H1 (cell line): ENCODE results near the gene PARD3. TPM values are rescaled to one million over a fixed set of nuclear protein-coding genes. Genes with fewer than 3 reads are reported as not detected.

Experiments used
- CBX8 ChIP-seq: fragments of 300-800, 300-1000 bp; sonication (generic); IDR thresholded peaks from 2 replicates; pipeline ENCODE4 v1.7.1; 2016; ENCODE audit warnings: low read depth, low read length, borderline replicate concordance
- MAFK ChIP-seq: IDR thresholded peaks from 2 replicates; pipeline ENCODE4 v1.6.1; 2012; ENCODE audit warnings: low read depth, mild to moderate bottlenecking, improper control_type of control experiment, low read length
- POLR2A ChIP-seq, 2 experiments: IDR thresholded peaks; 1 replicate in 1 of 2; 2 replicates in 1 of 2; pipeline ENCODE4 v1.6.1; 2011; ENCODE audit warnings: low read depth in 2 of 2, low read length in 2 of 2, mild to moderate bottlenecking in 2 of 2; ENCODE audit errors: control extremely low read depth in 1 of 2
- RBBP5 ChIP-seq: IDR thresholded peaks from 2 replicates; pipeline ENCODE4 v1.7.1; 2012; ENCODE audit warnings: low read depth, mild to moderate bottlenecking, inconsistent platforms, low read length, moderate library complexity, borderline replicate concordance
- SRF ChIP-seq: IDR thresholded peaks from 2 replicates; pipeline ENCODE4 v1.6.1; 2011; ENCODE audit warnings: mild to moderate bottlenecking, low read depth, low read length, moderate library complexity
- polyA plus RNA-seq, 7 experiments: library from polyadenylated mRNA; depleted of rRNA in 3 of 7; stranded (reverse) in 5 of 7; unstranded in 2 of 7; fragments of >200 nt in 5 of 7; fragments of 200-250 nt in 2 of 7; gene quantifications; 1 replicate in 5 of 7; 2 replicates in 1 of 7; 4 replicates in 1 of 7; pipeline versions ENCODE4 v1.2.1 to v1.2.3, GENCODE V29; 2011 to 2013; ENCODE audit warnings: missing spikeins in 2 of 7, mixed read lengths in 2 of 7
- total RNA-seq: library from RNA; stranded (reverse); fragmentation: NEBNext Ultra II Directional; extraction: Animal tissue kit (Norgen Biotek cat#: 25700); gene quantifications from 2 replicates; pipeline ENCODE4 v1.2.1, GENCODE V29; 2021
- TF ChIP-seq, protein P1 (sequence below): fragments of 300-600 bp; sonication (generic); IDR thresholded peaks from 2 replicates; pipeline ENCODE4 v1.7.1; 2012; ENCODE audit warnings: low read length, moderate library complexity, mild to moderate bottlenecking, inconsistent platforms; ENCODE audit not compliant: insufficient replicate concordance
- TF ChIP-seq, protein P2 (sequence below): IDR thresholded peaks from 2 replicates; pipeline ENCODE4 v1.6.1; 2011; ENCODE audit warnings: low read depth, mild to moderate bottlenecking, low read length; ENCODE audit not compliant: insufficient read depth

The PARD3 gene
- total and polyA plus RNA-seq, 2 of the 8 experiments (the other 6 are each of a cell fraction or from before 2014, with no cell fraction given), result 19.7 to 49.1 TPM

DNA sequence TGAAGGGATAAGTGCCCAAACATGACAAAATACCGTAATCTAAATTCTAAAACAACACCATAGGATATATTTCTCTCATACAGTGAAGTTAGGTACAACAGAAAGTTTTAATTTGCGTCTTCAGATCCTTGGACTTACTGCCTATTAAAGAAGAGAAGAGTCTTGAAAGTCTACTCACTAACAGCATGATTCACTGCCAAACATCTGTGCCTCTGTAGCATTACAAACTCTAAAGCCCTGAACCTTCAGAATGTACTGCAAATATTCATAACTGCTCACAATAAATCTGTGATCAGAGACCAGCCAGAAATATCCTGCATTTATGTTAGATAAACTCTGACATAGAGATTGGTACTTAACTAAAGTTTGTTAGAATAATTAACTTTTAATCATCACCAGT, 365.3 kb downstream of the PARD3 start (continued):
- TF ChIP-seq, protein P1, sequence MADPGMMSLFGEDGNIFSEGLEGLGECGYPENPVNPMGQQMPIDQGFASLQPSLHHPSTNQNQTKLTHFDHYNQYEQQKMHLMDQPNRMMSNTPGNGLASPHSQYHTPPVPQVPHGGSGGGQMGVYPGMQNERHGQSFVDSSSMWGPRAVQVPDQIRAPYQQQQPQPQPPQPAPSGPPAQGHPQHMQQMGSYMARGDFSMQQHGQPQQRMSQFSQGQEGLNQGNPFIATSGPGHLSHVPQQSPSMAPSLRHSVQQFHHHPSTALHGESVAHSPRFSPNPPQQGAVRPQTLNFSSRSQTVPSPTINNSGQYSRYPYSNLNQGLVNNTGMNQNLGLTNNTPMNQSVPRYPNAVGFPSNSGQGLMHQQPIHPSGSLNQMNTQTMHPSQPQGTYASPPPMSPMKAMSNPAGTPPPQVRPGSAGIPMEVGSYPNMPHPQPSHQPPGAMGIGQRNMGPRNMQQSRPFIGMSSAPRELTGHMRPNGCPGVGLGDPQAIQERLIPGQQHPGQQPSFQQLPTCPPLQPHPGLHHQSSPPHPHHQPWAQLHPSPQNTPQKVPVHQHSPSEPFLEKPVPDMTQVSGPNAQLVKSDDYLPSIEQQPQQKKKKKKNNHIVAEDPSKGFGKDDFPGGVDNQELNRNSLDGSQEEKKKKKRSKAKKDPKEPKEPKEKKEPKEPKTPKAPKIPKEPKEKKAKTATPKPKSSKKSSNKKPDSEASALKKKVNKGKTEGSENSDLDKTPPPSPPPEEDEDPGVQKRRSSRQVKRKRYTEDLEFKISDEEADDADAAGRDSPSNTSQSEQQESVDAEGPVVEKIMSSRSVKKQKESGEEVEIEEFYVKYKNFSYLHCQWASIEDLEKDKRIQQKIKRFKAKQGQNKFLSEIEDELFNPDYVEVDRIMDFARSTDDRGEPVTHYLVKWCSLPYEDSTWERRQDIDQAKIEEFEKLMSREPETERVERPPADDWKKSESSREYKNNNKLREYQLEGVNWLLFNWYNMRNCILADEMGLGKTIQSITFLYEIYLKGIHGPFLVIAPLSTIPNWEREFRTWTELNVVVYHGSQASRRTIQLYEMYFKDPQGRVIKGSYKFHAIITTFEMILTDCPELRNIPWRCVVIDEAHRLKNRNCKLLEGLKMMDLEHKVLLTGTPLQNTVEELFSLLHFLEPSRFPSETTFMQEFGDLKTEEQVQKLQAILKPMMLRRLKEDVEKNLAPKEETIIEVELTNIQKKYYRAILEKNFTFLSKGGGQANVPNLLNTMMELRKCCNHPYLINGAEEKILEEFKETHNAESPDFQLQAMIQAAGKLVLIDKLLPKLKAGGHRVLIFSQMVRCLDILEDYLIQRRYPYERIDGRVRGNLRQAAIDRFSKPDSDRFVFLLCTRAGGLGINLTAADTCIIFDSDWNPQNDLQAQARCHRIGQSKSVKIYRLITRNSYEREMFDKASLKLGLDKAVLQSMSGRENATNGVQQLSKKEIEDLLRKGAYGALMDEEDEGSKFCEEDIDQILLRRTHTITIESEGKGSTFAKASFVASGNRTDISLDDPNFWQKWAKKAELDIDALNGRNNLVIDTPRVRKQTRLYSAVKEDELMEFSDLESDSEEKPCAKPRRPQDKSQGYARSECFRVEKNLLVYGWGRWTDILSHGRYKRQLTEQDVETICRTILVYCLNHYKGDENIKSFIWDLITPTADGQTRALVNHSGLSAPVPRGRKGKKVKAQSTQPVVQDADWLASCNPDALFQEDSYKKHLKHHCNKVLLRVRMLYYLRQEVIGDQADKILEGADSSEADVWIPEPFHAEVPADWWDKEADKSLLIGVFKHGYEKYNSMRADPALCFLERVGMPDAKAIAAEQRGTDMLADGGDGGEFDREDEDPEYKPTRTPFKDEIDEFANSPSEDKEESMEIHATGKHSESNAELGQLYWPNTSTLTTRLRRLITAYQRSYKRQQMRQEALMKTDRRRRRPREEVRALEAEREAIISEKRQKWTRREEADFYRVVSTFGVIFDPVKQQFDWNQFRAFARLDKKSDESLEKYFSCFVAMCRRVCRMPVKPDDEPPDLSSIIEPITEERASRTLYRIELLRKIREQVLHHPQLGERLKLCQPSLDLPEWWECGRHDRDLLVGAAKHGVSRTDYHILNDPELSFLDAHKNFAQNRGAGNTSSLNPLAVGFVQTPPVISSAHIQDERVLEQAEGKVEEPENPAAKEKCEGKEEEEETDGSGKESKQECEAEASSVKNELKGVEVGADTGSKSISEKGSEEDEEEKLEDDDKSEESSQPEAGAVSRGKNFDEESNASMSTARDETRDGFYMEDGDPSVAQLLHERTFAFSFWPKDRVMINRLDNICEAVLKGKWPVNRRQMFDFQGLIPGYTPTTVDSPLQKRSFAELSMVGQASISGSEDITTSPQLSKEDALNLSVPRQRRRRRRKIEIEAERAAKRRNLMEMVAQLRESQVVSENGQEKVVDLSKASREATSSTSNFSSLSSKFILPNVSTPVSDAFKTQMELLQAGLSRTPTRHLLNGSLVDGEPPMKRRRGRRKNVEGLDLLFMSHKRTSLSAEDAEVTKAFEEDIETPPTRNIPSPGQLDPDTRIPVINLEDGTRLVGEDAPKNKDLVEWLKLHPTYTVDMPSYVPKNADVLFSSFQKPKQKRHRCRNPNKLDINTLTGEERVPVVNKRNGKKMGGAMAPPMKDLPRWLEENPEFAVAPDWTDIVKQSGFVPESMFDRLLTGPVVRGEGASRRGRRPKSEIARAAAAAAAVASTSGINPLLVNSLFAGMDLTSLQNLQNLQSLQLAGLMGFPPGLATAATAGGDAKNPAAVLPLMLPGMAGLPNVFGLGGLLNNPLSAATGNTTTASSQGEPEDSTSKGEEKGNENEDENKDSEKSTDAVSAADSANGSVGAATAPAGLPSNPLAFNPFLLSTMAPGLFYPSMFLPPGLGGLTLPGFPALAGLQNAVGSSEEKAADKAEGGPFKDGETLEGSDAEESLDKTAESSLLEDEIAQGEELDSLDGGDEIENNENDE, result no peak
- TF ChIP-seq, protein P2, sequence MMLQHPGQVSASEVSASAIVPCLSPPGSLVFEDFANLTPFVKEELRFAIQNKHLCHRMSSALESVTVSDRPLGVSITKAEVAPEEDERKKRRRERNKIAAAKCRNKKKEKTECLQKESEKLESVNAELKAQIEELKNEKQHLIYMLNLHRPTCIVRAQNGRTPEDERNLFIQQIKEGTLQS, result no peak
- TF ChIP-seq CBX8 (no peak), SRF (no peak), MAFK (no peak), POLR2A (IDR thresholded peaks at IDR 0.05; ENCODE audit: control extremely low read depth in 1 of 2, low read depth in 2 of 2, low read length in 2 of 2) (no peak), RBBP5 (no peak)
- TF ChIP-seq, all 59 proteins: peak for 0
